Erythroblast (primary cell): Measurements from ENCODE around the gene LDB3.

Experiments
- GATA1 ChIP-seq: IDR thresholded peaks from 2 replicates; pipeline ENCODE4 v1.6.1; 2011; ENCODE audit warnings: low read depth, mild to moderate bottlenecking, control low read depth, low read length, moderate library complexity
- POLR2A ChIP-seq: IDR thresholded peaks from 2 replicates; pipeline ENCODE4 v1.6.1; 2011; ENCODE audit warnings: mild to moderate bottlenecking, low read length

DNA sequence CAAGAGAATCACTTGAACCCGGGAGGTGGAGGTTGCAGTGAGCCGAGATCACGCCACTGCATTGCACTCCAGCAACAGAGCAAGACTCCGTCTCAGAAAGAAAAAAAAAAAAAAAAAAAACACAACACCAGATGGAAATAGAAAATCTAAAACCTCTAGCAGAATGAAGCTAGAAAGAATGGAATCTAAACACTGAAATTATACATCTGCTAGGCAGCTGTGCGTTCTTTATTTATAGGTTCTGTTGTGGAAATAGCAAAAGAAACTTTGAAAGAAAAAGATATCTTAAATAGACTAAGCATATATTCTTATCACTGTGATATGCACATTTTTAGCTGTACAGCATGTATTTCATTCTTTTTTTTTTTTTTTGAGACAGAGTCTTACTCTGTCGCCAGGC lies 105.2 kb downstream of the LDB3 start:
- no peak for TF ChIP-seq POLR2A
- no peak for TF ChIP-seq GATA1
